Measurements from ENCODE around the gene EXOG.
A peak's percentile ranks its signal among the peaks of the same experiment; 100 is the strongest.

Gene EXOG

GRCh38 chr3:38549082-38549481 lies 52.9 kb downstream of the EXOG start:
- no peak for DNase-seq

GRCh38 chr3:38549486-38549885 lies 53.3 kb downstream of the EXOG start:
- no peak for DNase-seq

- DNase-seq = no peak
These were observed 54.1 kb downstream of the EXOG start for GRCh38 chr3:38549957-38550840.

- DNase-seq = no peak
These were observed 55.1 kb downstream of the EXOG start for GRCh38 chr3:38551026-38551832.

- DNase-seq = no peak
These were observed 56.2 kb downstream of the EXOG start for GRCh38 chr3:38552364-38552763.

- no peak for DNase-seq
These were observed 56.9 kb downstream of the EXOG start for GRCh38 chr3:38553071-38553470.

GRCh38 chr3:38554127-38554827 lies 58.1 kb downstream of the EXOG start:
- DNase-seq = peak; percentile 3

GRCh38 chr3:38555149-38555840 lies 59.2 kb downstream of the EXOG start:
- DNase-seq = peak; percentile 2

- DNase-seq = no peak
These were observed 59.8 kb downstream of the EXOG start for GRCh38 chr3:38555926-38556325.

GRCh38 chr3:38556640-38557358 lies 60.7 kb downstream of the EXOG start:
- DNase-seq = peak; percentile 3

GRCh38 chr3:38558864-38559263 lies 62.7 kb downstream of the EXOG start:
- DNase-seq = no peak

GRCh38 chr3:38560284-38560683 lies 64.1 kb downstream of the EXOG start:
- DNase-seq = peak; percentile 8

GRCh38 chr3:38560996-38561717 lies 65.0 kb downstream of the EXOG start:
- DNase-seq = no peak

GRCh38 chr3:38561746-38562466 lies 65.8 kb downstream of the EXOG start:
- peak; percentile 6 for DNase-seq

GRCh38 chr3:38562467-38562925 lies 66.4 kb downstream of the EXOG start:
- DNase-seq = peak; percentile 12

- peak; percentile 3 for DNase-seq
These were observed 67.1 kb downstream of the EXOG start for GRCh38 chr3:38563070-38563885.

- DNase-seq = peak; percentile 5
These were observed 67.7 kb downstream of the EXOG start for GRCh38 chr3:38563886-38564270.

- peak; percentile 7 for DNase-seq
These were observed 68.6 kb downstream of the EXOG start for GRCh38 chr3:38564631-38565338.
